CD4-positive, alpha-beta memory T cell (primary cell): ENCODE data around the gene ABHD4. TPM values are rescaled to one million over a fixed set of nuclear protein-coding genes. Genes with fewer than 3 reads are reported as not detected.

Source experiments
- CTCF ChIA-PET: fragments of 350-600 bp; sonication (Branson Sonifier 250); formaldehyde crosslinking; loops from one replicate; lab custom pipeline; 2021; ENCODE audit warnings: inconsistent platforms; ENCODE audit not compliant: partially characterized antibody; lab: Charles Lee
- POLR2A ChIA-PET: fragments of 350-600 bp; sonication (Branson Sonifier 250); formaldehyde crosslinking; loops from one replicate; lab custom pipeline; 2021; ENCODE audit not compliant: partially characterized antibody; lab: Charles Lee
- DNase-seq, 5 donors: peaks; one replicate each; pipeline versions ENCODE4 v3.0.0 to v3.0.0-alpha.2; 2020 to 2022; ENCODE audit warnings: mixed read lengths in 1 of 5
- H3K27ac ChIP-seq: one replicate; pipeline ENCODE4 v1.7.0; 2013; ENCODE audit warnings: low read depth, low read length
- H3K27me3 ChIP-seq: 2 replicates; pipeline ENCODE4 v1.7.0; 2013; ENCODE audit warnings: mild to moderate bottlenecking, low read length, moderate library complexity; ENCODE audit not compliant: insufficient read depth
- H3K36me3 ChIP-seq: 2 replicates; pipeline ENCODE4 v1.7.0; 2013; ENCODE audit warnings: mild to moderate bottlenecking, low read length, moderate library complexity; ENCODE audit not compliant: insufficient read depth
- H3K4me1 ChIP-seq: 2 replicates; pipeline ENCODE4 v1.7.0; 2013; ENCODE audit warnings: mild to moderate bottlenecking, low read length, moderate library complexity; ENCODE audit not compliant: insufficient read depth
- H3K4me3 ChIP-seq, 2 donors: one replicate each; pipeline ENCODE4 v1.7.0; 2013; ENCODE audit warnings: low read length in 2 of 2, mild to moderate bottlenecking in 1 of 2
- H3K9me3 ChIP-seq, 2 donors: one replicate each; pipeline ENCODE4 v1.7.0; 2013; ENCODE audit warnings: low read length in 2 of 2, control low read depth in 1 of 2; ENCODE audit not compliant: control insufficient read depth in 1 of 2
- H3K27ac Mint-ChIP-seq, 7 donors: one replicate each; pipeline ENCODE4 v1.8.0; 2020 to 2021; ENCODE audit warnings: mixed read lengths in 7 of 7, mild to moderate bottlenecking in 6 of 7, inconsistent platforms in 3 of 7, moderate library complexity in 3 of 7
- H3K27me3 Mint-ChIP-seq, 2 donors: one replicate each; pipeline ENCODE4 v1.8.0; 2020 to 2021; ENCODE audit warnings: mixed read lengths in 2 of 2
- H3K36me3 Mint-ChIP-seq, 2 donors: one replicate each; pipeline ENCODE4 v1.8.0; 2020 to 2021; ENCODE audit warnings: mixed read lengths in 2 of 2, inconsistent platforms in 1 of 2, mild to moderate bottlenecking in 1 of 2
- H3K4me1 Mint-ChIP-seq, 4 donors: one replicate each; pipeline ENCODE4 v1.8.0; 2020 to 2021; ENCODE audit warnings: mixed read lengths in 4 of 4, mild to moderate bottlenecking in 1 of 4
- H3K4me3 Mint-ChIP-seq, 8 donors: one replicate each; pipeline ENCODE4 v1.8.0; 2020 to 2021; ENCODE audit warnings: mixed read lengths in 8 of 8, mild to moderate bottlenecking in 7 of 8, moderate library complexity in 6 of 8, inconsistent platforms in 3 of 8
- H3K9me3 Mint-ChIP-seq, 8 donors: one replicate each; pipeline ENCODE4 v1.8.0; 2020 to 2021; ENCODE audit warnings: mixed read lengths in 8 of 8, mild to moderate bottlenecking in 5 of 8, inconsistent platforms in 3 of 8, moderate library complexity in 1 of 8
- intact Hi-C: fragments of 100-400 bp; cut with micrococcal nuclease; formaldehyde crosslinking; loops from one replicate; pipeline ENCODE4 v1.15.1; 2023
- polyA plus RNA-seq, 2 donors: library from polyadenylated mRNA; unstranded; fragments of 300-500 nt; fragmentation: Illumina TruSeq; gene quantifications; one replicate each; pipeline ENCODE4 v1.2.3, GENCODE V29; 2021
- total RNA-seq, 2 experiments: library from RNA; stranded (reverse); gene quantifications; one replicate each; pipeline ENCODE4 v1.2.3, GENCODE V29; 2021

ABHD4 gene
- total and polyA plus RNA-seq, 4 experiments from 2014 or later = 6.2 to 22.4 (median 15.9) TPM

DNA sequence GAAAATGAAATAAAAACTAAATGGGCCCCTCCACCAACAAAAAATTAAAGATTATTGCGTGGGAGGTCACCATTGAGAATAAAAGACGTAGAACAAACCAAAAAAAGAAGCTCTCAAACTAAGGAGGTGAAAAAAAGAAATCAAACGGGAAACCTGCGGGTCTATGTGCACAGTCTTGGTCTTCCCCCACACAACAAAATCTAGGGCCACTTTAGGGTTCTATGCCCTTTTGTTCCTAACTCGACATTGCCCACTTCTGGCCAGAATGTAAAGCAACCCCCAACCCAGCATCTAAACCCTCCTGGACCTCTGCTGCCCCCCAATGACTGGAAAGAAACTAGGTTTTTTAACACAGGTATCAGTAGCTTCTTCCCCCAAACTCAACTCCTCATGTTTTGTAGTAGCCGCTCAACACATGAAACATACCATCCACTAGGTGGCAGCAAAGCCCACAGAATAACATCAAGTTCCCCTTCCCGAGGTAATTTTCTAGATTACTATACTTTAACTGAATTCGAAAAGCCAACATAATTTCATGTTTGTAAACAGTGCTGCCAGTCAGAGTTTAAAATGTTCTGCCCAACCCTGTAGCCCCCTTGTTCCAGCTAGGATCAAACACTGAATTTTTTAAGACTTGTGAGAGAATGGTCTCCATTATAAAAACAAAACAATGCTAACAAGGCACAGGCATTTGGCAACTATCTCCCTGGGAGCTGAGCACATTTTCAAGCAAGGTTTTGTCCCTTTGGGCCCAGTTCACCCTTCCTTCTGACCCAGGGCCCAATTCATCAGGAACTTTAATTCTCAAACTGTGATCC is 27.8 kb upstream of the ABHD4 start:
- ChIA-PET POLR2A (interaction anchor here (0.6 to 19.8 kb wide), 81 partner anchors 14 to 1625 kb away, joined by 3 to 1226 read pairs (median 6); partner anchors contain the start of genes ABHD4, ACIN1, C14orf119 and DAD1), CTCF (interaction anchor here (0.6 to 11.0 kb wide), 126 partner anchors 8 to 1072 kb away, joined by 3 to 305 read pairs (median 5); partner anchors contain the start of genes ABHD4, AJUBA, DAD1 and MRPL52)
- Mint-ChIP-seq H3K9me3 (no peaks in the 10 kb centered on the region), H3K36me3 (peaks cover 35 to 42% of the 10 kb centered on the region in 2 donors), H3K27me3 (no peaks in the 10 kb centered on the region), H3K27ac (peak overlapping the region; percentile 95 to 100 (median 98)), H3K4me3 (peak overlapping the region; percentile 54 to 85 (median 80)), H3K4me1 (peaks cover 38 to 57% (median 46%) of the 10 kb centered on the region in 4 donors)
- Histone ChIP-seq H3K9me3 (no peaks in the 10 kb centered on the region), H3K36me3 (peaks cover 23% of the 10 kb centered on the region), H3K4me1 (peaks cover 52% of the 10 kb centered on the region), H3K27me3 (no peaks in the 10 kb centered on the region), H3K27ac (peak overlapping the region; percentile 69), H3K4me3 (peak overlapping the region; percentile 6 to 41)
- intact Hi-C loops = loop anchor here (1.0 to 5.0 kb wide), 19 partner anchors 9 to 702 kb away; partner anchors contain the start of genes CDH24, DAD1, LRP10 and MRPL52
- DNase-seq = peak; percentile 94 to 97 (median 96)

GRCh38 chr14:22572562-22573058 is 25.5 kb upstream of the ABHD4 start:
- no peaks in the 10 kb centered on the region for H3K27me3 Mint-ChIP-seq
- H3K9me3 ChIP-seq = no peaks in the 10 kb centered on the region
- CTCF ChIA-PET = interaction anchor here (0.7 to 11.0 kb wide), 19 partner anchors 10 to 496 kb away, joined by 3 to 305 read pairs (median 16); partner anchors contain the start of genes ABHD4, DAD1 and OR6J1
- H3K36me3 Mint-ChIP-seq = peaks cover 35 to 46% of the 10 kb centered on the region in 2 donors
- intact Hi-C loops = loop anchor here (5.0 kb wide), 3 partner anchors 195 to 450 kb away; partner anchors contain the start of genes LRP10 and OXA1L
- peaks cover 23% of the 10 kb centered on the region for H3K36me3 ChIP-seq
- no peaks in the 10 kb centered on the region for H3K27me3 ChIP-seq
- POLR2A ChIA-PET = interaction anchor here (1.3 to 19.8 kb wide), 4 partner anchors 12 to 74 kb away, joined by 3 to 1226 read pairs (median 396); partner anchors contain the start of gene DAD1
- no peaks in the 10 kb centered on the region for H3K9me3 Mint-ChIP-seq
- H3K27ac Mint-ChIP-seq = peak overlapping the region in 2 of 7 donors; percentile 25 to 46
- no peak for DNase-seq
- peaks cover 29 to 48% (median 39%) of the 10 kb centered on the region in 4 donors for H3K4me1 Mint-ChIP-seq
- no peak overlapping the region for H3K27ac ChIP-seq
- H3K4me3 ChIP-seq = no peak overlapping the region
- H3K4me1 ChIP-seq = peaks cover 30% of the 10 kb centered on the region
- H3K4me3 Mint-ChIP-seq = no peak overlapping the region

- Histone ChIP-seq H3K36me3 (peaks cover 23% of the 10 kb centered on the region), H3K27ac (no peak overlapping the region), H3K9me3 (no peaks in the 10 kb centered on the region), H3K4me1 (peaks cover 24% of the 10 kb centered on the region), H3K4me3 (no peak overlapping the region), H3K27me3 (no peaks in the 10 kb centered on the region)
- DNase-seq = no peak
- Mint-ChIP-seq H3K4me3 (no peak overlapping the region), H3K9me3 (no peaks in the 10 kb centered on the region), H3K27ac (peak overlapping the region in 2 of 7 donors; percentile 17 to 18), H3K4me1 (peaks cover 25 to 46% (median 35%) of the 10 kb centered on the region in 4 donors), H3K27me3 (no peaks in the 10 kb centered on the region), H3K36me3 (peaks cover 35 to 43% of the 10 kb centered on the region in 2 donors)
- ChIA-PET CTCF (interaction anchor here (0.8 to 11.0 kb wide), 6 partner anchors 13 to 279 kb away, joined by 3 to 305 read pairs (median 89); partner anchors contain the start of gene DAD1), POLR2A (interaction anchor here (1.0 to 17.4 kb wide), 3 partner anchors 16 to 345 kb away, joined by 3 to 1226 read pairs (median 3); partner anchors contain the start of genes DAD1 and RBM23)
- intact Hi-C loops = loop anchor here (5.0 kb wide), 3 partner anchors 193 to 452 kb away; partner anchors contain the start of genes LRP10 and OXA1L
These were observed 24.3 kb upstream of the ABHD4 start for GRCh38 chr14:22573804-22574203.

DNA sequence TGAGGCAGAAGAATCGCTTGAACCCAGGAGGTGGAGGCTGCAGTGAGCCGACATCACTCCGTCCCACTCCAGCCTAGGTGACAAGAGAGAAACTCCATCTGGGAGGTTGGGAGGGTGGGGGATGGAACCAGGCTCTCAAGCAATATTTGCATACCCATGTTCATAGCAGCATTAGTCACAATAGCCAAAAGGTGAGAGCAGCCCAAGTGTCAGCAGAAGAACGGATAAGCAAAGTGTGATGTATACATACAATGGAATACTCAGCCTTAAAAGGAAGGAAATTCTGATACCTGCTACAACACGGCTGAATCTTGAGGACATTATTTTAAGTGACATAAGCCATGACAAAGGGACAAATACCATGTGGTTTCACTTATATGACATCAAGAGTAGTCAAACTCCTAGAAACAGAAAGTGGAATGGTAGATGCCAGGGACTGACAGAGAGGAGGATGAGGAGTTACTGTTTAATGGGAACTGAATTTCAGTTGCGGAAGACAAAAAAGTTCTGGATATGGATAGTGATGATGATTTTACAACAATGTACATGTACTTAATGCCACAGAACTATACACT is 20.7 kb upstream of the ABHD4 start:
- no peak for DNase-seq
- Mint-ChIP-seq H3K36me3 (peaks cover 28 to 35% of the 10 kb centered on the region in 2 donors), H3K4me1 (peaks cover 27 to 53% (median 39%) of the 10 kb centered on the region in 4 donors), H3K4me3 (peak overlapping the region in 3 of 8 donors; percentile 18 to 40 (median 21)), H3K9me3 (no peaks in the 10 kb centered on the region), H3K27ac (peak overlapping the region in 5 of 7 donors; percentile 1 to 77 (median 41)), H3K27me3 (no peaks in the 10 kb centered on the region)
- intact Hi-C loops = no loop called here
- peaks cover 19% of the 10 kb centered on the region for H3K36me3 ChIP-seq
- no peak overlapping the region for H3K27ac ChIP-seq
- no peaks in the 10 kb centered on the region for H3K9me3 ChIP-seq
- CTCF ChIA-PET = no interaction called here
- no peak overlapping the region for H3K4me3 ChIP-seq
- POLR2A ChIA-PET = interaction anchor here (13.5 kb wide), 1 partner anchor 15 kb away, joined by 387 read pairs; no protein-coding TSS in a partner anchor
- no peaks in the 10 kb centered on the region for H3K27me3 ChIP-seq
- H3K4me1 ChIP-seq = peaks cover 19% of the 10 kb centered on the region

GRCh38 chr14:22579236-22579635 is 18.9 kb upstream of the ABHD4 start:
- POLR2A ChIA-PET = interaction anchor here (0.7 to 13.5 kb wide), 3 partner anchors 10 to 19 kb away, joined by 3 to 387 read pairs (median 12); partner anchors contain the start of genes ABHD4 and DAD1
- Mint-ChIP-seq H3K9me3 (no peaks in the 10 kb centered on the region), H3K27me3 (no peaks in the 10 kb centered on the region), H3K4me1 (peaks cover 41 to 66% (median 53%) of the 10 kb centered on the region in 4 donors), H3K4me3 (peak overlapping the region in 4 of 8 donors; percentile 1 to 76 (median 19)), H3K27ac (peak overlapping the region; percentile 1 to 87 (median 54)), H3K36me3 (peaks cover 18 to 25% of the 10 kb centered on the region in 2 donors)
- Histone ChIP-seq H3K4me3 (no peak overlapping the region), H3K27me3 (no peaks in the 10 kb centered on the region), H3K27ac (no peak overlapping the region), H3K4me1 (peaks cover 37% of the 10 kb centered on the region), H3K36me3 (peaks cover 4% of the 10 kb centered on the region), H3K9me3 (no peaks in the 10 kb centered on the region)
- no peak for DNase-seq
- intact Hi-C loops = no loop called here
- CTCF ChIA-PET = interaction anchor here (0.9 to 1.4 kb wide), 7 partner anchors 9 to 727 kb away, joined by 3 to 6 read pairs (median 4); partner anchors contain the start of gene DAD1

GRCh38 chr14:22579881-22580280 is 18.2 kb upstream of the ABHD4 start:
- DNase-seq = no peak
- peak overlapping the region in 3 of 7 donors; percentile 27 to 51 (median 29) for H3K27ac Mint-ChIP-seq
- H3K4me3 ChIP-seq = no peak overlapping the region
- ChIA-PET CTCF (interaction anchor here (0.9 to 1.7 kb wide), 3 partner anchors 10 to 19 kb away, joined by 6 to 9 read pairs (median 6); partner anchors contain the start of gene DAD1), POLR2A (interaction anchor here (0.6 to 13.5 kb wide), 3 partner anchors 9 to 270 kb away, joined by 4 to 387 read pairs (median 4); partner anchors contain the start of gene DAD1)
- H3K9me3 Mint-ChIP-seq = no peaks in the 10 kb centered on the region
- no peak overlapping the region for H3K4me3 Mint-ChIP-seq
- no peaks in the 10 kb centered on the region for H3K27me3 Mint-ChIP-seq
- H3K4me1 Mint-ChIP-seq = peaks cover 46 to 72% (median 58%) of the 10 kb centered on the region in 4 donors
- peaks cover 12 to 18% of the 10 kb centered on the region in 2 donors for H3K36me3 Mint-ChIP-seq
- H3K36me3 ChIP-seq = peaks cover 2% of the 10 kb centered on the region
- peaks cover 44% of the 10 kb centered on the region for H3K4me1 ChIP-seq
- H3K27ac ChIP-seq = no peak overlapping the region
- H3K9me3 ChIP-seq = no peaks in the 10 kb centered on the region
- H3K27me3 ChIP-seq = no peaks in the 10 kb centered on the region
- intact Hi-C loops = no loop called here
